Measurements from ENCODE around the gene TEX30.

GRCh38 chr13:102805680-102806079, 32.1 kb upstream of the TEX30 start:
- TF ChIP-seq EZH2 (IDR thresholded peaks at IDR 0.05; ENCODE audit: borderline replicate concordance, insufficient read depth, low read depth, low read length, poor library complexity, severe bottlenecking), result no peak
- no peak for TF ChIP-seq CTCF (IDR thresholded peaks at IDR 0.05)

Measured in B cell (primary cell).